Uterus (tissue), 4 donors: Measurements from ENCODE around the gene TIMP3. TPM values are rescaled to one million over a fixed set of nuclear protein-coding genes. Genes with fewer than 3 reads are reported as not detected.
A peak's percentile ranks its signal among the peaks of the same experiment; 100 is the strongest.

Experiments used
- DNase-seq, 2 donors: peaks; one replicate each; pipeline ENCODE4 v3.0.0-alpha.2; 2019 to 2020
- H3K27ac ChIP-seq, 2 donors: fragments of 200-600 bp; sonication (generic); 1 replicate in 1 of 2; 2 replicates in 1 of 2; pipeline ENCODE4 v1.5.1; 2016 to 2018
- H3K27me3 ChIP-seq, 2 donors: fragments of 200-600 bp; sonication (generic); one replicate each; pipeline ENCODE4 v1.5.1; 2018 to 2019; ENCODE audit warnings: control low read depth in 1 of 2
- H3K36me3 ChIP-seq, 2 donors: fragments of 200-600 bp; sonication (generic); one replicate each; pipeline ENCODE4 v1.5.1; 2019; ENCODE audit warnings: control low read depth in 1 of 2
- H3K4me1 ChIP-seq, 2 donors: fragments of 200-600 bp; sonication (generic); one replicate each; pipeline ENCODE4 v1.5.1; 2018 to 2019; ENCODE audit warnings: control low read depth in 1 of 2
- H3K4me3 ChIP-seq, 2 donors: fragments of 200-600 bp; sonication (generic); 1 replicate in 1 of 2; 2 replicates in 1 of 2; pipeline ENCODE4 v1.5.1; 2018 to 2019; ENCODE audit warnings: mild to moderate bottlenecking in 1 of 2
- H3K9me3 ChIP-seq, 2 donors: fragments of 200-600 bp; sonication (generic); one replicate each; pipeline ENCODE4 v1.5.1; 2019; ENCODE audit warnings: control low read depth in 1 of 2
- POLR2A ChIP-seq, 2 donors: fragments of 450-650 bp; IDR thresholded peaks; one replicate each; pipeline ENCODE4 v1.6.1; 2016; ENCODE audit warnings: antibody characterized with exemption in 2 of 2, mild to moderate bottlenecking in 1 of 2, moderate library complexity in 1 of 2
- intact Hi-C: fragments of 100-400 bp; cut with DNase I; formaldehyde crosslinking; loops from one replicate; pipeline ENCODE4 v1.15.1; 2023; ENCODE audit warnings: low total_unique reads
- total RNA-seq, 4 donors: library from RNA; depleted of rRNA in 3 of 4; stranded (reverse); fragments of >200 nt in 3 of 4; gene quantifications; one replicate each; pipeline versions ENCODE4 v1.1.0 to v1.2.4, GENCODE V29; 2014 to 2023
- TF ChIP-seq, protein P1 (sequence below), 4 experiments: fragments of 200-600 bp in 2 of 4; fragments of 450-650 bp in 2 of 4; sonication (generic) in 2 of 4; IDR thresholded peaks; one replicate each; pipeline ENCODE4 v1.5.1; 2016 to 2019; ENCODE audit warnings: antibody characterized with exemption in 4 of 4, mild to moderate bottlenecking in 2 of 4, moderate library complexity in 1 of 4
- donor health status: DM: yes; HTN: yes; CAD: no.

TIMP3 gene
- total RNA-seq, 4 donors from 2014 or later: 192 to 702 (median 423) TPM

DNA sequence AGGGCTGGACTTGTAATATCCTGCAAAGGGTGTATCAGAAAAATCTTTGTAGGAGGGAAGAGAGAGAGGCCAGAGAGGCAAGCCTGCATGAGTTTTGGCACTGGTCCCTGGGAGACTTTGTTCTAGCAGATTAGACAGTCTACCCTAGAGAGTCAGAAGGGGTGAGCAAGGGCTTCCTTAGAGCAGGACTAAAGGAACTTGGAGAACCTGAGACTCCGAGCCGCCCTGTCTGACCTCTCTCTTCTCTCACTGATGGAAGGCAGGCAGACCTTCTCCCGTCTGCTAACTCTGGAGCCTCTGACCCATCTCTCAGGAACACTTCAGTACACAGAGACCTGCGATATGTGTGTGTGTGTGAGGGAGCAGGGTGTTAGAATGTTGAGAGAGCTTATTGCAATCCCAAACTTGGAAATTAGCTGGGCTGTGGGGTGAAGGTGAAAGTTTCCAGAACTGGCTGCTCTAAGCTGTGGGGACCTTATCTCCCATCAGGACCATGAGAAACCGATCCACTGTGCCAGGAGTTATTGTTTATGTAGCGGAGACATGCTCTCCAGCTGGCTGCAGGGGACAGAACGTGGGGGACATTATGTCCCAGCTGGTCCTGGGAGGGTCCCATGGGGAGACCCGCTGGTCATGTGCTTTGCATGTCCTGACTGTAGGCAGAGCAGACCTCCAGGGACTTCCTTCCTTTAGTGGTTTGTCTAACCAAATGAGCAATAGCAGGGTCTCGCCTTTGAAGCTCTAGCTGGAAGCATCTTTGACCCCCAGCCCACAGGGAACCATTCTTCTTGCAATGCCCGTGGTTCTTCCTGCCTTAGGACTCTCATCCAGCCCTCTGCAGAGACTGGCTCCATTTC lies 51.1 kb downstream of the TIMP3 start:
- H3K4me1 ChIP-seq: peaks cover 19 to 29% of the 10 kb centered on the region in 2 donors
- no peaks in the 10 kb centered on the region for H3K9me3 ChIP-seq
- no peaks in the 10 kb centered on the region for H3K27me3 ChIP-seq
- intact Hi-C loops: loop anchor here (10.0 kb wide), 1 partner anchor 62 kb away; no protein-coding TSS in a partner anchor
- H3K36me3 ChIP-seq: no peaks in the 10 kb centered on the region
- DNase-seq: peak; percentile 66 to 80
- TF ChIP-seq, protein P1, sequence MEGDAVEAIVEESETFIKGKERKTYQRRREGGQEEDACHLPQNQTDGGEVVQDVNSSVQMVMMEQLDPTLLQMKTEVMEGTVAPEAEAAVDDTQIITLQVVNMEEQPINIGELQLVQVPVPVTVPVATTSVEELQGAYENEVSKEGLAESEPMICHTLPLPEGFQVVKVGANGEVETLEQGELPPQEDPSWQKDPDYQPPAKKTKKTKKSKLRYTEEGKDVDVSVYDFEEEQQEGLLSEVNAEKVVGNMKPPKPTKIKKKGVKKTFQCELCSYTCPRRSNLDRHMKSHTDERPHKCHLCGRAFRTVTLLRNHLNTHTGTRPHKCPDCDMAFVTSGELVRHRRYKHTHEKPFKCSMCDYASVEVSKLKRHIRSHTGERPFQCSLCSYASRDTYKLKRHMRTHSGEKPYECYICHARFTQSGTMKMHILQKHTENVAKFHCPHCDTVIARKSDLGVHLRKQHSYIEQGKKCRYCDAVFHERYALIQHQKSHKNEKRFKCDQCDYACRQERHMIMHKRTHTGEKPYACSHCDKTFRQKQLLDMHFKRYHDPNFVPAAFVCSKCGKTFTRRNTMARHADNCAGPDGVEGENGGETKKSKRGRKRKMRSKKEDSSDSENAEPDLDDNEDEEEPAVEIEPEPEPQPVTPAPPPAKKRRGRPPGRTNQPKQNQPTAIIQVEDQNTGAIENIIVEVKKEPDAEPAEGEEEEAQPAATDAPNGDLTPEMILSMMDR (IDR thresholded peaks at IDR 0.05): no peak
- no peak overlapping the region for H3K4me3 ChIP-seq
- peak overlapping the region; percentile 76 to 82 for H3K27ac ChIP-seq

DNA sequence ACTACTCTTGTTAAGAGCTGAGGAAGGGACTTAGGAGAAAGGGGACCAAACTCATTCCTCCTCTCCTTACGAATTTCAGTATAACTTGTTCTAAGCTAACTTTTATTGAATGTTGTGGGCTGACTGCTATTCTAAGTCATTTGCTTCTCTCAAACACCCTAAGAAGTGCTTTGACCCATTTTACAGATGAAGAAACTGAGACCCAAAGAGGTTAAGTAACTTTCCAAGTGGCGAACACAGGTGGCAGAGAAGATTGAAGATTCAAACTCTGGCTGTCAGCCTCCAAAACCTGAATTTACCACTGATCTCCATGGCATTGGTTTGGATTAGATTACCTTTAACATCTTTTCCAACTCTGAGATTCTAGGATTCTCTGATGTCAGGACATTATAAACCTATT lies 52.2 kb downstream of the TIMP3 start:
- Histone ChIP-seq H3K27ac (peak overlapping the region; percentile 76 to 82), H3K36me3 (no peaks in the 10 kb centered on the region), H3K9me3 (no peaks in the 10 kb centered on the region), H3K4me3 (no peak overlapping the region), H3K4me1 (peaks cover 19 to 29% of the 10 kb centered on the region in 2 donors), H3K27me3 (no peaks in the 10 kb centered on the region)
- DNase-seq: no peak
- no peak for TF ChIP-seq POLR2A (IDR thresholded peaks at IDR 0.05)
- TF ChIP-seq, protein P1 (IDR thresholded peaks at IDR 0.05): no peak
- intact Hi-C loops: loop anchor here (10.0 kb wide), 1 partner anchor 61 kb away; no protein-coding TSS in a partner anchor

DNA sequence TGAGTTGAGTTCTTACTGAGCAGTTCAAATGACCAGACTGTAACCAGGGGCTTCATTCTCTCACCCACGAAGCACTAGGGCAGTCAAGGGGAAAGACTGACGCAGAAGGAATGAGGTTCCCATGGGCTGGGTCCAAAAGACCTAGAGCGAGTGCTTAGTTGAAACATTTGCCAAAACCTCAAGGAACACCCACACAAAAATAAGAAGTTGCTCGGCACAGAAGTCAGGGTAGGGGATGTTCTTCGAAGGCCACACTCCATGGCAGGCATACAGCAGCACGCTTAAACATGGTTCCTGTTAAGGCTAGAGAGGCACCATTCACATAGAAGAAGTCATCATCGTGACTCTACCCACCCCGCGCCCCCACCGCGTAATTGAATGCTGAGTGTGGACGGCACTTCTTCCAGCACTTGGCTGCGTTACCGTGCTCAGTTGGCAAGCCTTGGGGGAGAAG lies 52.9 kb downstream of the TIMP3 start:
- peak overlapping the region; percentile 30 to 82 for H3K27ac ChIP-seq
- TF ChIP-seq POLR2A (IDR thresholded peaks at IDR 0.05): no peak
- TF ChIP-seq, protein P1 (IDR thresholded peaks at IDR 0.05): no peak
- peaks cover 19 to 26% of the 10 kb centered on the region in 2 donors for H3K4me1 ChIP-seq
- no peaks in the 10 kb centered on the region for H3K36me3 ChIP-seq
- no peak overlapping the region for H3K4me3 ChIP-seq
- H3K9me3 ChIP-seq: no peaks in the 10 kb centered on the region
- no peak for DNase-seq
- intact Hi-C loops: loop anchor here (10.0 kb wide), 1 partner anchor 60 kb away; no protein-coding TSS in a partner anchor
- H3K27me3 ChIP-seq: no peaks in the 10 kb centered on the region

DNA sequence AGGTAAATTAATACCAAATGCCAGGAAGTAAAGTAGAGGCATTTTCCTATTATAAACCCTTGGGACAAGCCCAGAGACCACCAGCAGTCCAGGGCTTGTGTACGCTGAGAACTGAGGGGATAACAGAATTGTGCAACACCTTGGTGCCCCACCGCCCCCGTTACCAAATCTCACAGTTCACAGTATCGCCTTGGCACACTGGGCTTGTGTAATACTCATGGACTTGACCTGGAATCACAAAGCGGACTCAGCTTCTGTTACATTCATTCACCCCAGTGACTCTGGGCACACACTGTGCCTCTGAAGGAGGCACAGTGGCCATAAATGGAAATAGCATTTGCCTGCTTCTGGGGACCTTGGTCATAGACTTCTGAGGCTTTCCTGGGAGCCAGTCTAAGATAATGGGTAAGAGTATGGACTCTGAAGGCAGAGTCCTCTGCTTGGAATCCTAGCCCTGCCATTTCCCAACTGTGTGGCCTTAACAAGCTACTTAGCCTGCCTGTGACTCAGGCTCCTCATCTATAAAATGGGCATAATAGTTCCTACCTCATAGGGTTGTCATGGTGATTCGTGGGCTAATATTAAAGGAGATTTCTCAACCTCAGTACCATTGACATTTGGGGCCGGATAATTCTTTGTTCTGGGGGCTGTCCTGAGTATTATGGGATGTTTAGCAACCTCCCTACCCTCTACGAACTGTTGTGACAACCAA lies 53.7 kb downstream of the TIMP3 start:
- H3K36me3 ChIP-seq: no peaks in the 10 kb centered on the region
- H3K4me3 ChIP-seq: no peak overlapping the region
- intact Hi-C loops: loop anchor here (10.0 kb wide), 1 partner anchor 60 kb away; no protein-coding TSS in a partner anchor
- peak overlapping the region; percentile 30 to 82 for H3K27ac ChIP-seq
- H3K9me3 ChIP-seq: no peaks in the 10 kb centered on the region
- H3K27me3 ChIP-seq: no peaks in the 10 kb centered on the region
- H3K4me1 ChIP-seq: peaks cover 18 to 19% of the 10 kb centered on the region in 2 donors
- TF ChIP-seq, protein P1 (IDR thresholded peaks at IDR 0.05): no peak
- TF ChIP-seq POLR2A (IDR thresholded peaks at IDR 0.05): no peak
- no peak for DNase-seq
